ENCODE results near the gene SLC25A28. TPM values are rescaled to one million over a fixed set of nuclear protein-coding genes. Genes with fewer than 3 reads are reported as not detected.

Gene SLC25A28, protein sequence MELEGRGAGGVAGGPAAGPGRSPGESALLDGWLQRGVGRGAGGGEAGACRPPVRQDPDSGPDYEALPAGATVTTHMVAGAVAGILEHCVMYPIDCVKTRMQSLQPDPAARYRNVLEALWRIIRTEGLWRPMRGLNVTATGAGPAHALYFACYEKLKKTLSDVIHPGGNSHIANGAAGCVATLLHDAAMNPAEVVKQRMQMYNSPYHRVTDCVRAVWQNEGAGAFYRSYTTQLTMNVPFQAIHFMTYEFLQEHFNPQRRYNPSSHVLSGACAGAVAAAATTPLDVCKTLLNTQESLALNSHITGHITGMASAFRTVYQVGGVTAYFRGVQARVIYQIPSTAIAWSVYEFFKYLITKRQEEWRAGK
- 10 to 100 TPM; 15.3 to 22.1 TPM for total RNA-seq

DNA sequence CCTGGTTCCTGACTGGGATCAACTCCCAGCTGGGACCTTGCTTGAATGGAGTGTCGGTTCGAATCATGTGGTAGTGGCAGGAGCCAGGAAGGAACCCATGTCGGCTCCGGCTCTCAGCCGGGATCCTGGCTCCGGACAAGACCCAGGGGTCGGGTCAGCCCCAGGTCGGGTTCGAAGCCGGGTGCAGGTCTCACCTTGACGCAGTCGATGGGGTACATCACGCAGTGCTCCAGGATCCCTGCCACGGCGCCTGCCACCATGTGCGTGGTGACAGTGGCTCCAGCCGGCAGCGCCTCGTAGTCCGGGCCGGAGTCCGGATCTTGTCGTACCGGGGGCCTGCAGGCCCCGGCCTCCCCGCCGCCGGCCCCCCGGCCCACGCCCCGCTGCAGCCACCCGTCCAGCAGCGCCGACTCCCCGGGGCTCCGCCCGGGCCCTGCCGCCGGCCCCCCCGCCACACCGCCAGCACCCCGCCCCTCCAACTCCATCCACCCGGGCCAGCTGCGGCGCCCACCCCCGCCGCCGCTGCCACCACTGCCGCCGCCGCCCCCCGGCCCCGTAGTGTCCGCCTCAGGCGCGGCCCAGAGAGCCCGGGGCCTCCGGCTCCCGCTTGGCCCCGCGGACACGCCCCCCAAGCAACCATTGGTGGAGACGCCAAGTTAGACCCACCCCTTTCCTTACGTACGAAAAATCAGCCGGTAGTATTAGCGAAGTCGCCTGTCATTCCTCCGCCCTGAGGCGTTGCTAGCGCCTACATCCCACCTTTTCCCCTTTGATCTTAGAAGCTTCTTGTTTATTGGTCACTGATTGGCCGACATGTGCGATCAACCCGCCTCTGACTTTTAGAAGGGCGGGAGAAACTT lies at the start of gene SLC25A28:
SLC25A28 (minus strand) TSS at position 589 of the 860 bp plus-strand sequence; CDS start at position 485, 104 bp downstream.
- peak within 1 kb of the TSS; percentile 45 to 78 for H3K4me3 ChIP-seq
- TF ChIP-seq POLR2A (IDR thresholded peaks at IDR 0.05), result no peak
- TF ChIP-seq, protein P1, sequence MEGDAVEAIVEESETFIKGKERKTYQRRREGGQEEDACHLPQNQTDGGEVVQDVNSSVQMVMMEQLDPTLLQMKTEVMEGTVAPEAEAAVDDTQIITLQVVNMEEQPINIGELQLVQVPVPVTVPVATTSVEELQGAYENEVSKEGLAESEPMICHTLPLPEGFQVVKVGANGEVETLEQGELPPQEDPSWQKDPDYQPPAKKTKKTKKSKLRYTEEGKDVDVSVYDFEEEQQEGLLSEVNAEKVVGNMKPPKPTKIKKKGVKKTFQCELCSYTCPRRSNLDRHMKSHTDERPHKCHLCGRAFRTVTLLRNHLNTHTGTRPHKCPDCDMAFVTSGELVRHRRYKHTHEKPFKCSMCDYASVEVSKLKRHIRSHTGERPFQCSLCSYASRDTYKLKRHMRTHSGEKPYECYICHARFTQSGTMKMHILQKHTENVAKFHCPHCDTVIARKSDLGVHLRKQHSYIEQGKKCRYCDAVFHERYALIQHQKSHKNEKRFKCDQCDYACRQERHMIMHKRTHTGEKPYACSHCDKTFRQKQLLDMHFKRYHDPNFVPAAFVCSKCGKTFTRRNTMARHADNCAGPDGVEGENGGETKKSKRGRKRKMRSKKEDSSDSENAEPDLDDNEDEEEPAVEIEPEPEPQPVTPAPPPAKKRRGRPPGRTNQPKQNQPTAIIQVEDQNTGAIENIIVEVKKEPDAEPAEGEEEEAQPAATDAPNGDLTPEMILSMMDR (IDR thresholded peaks at IDR 0.05), result no peak
- DNase-seq, result peak; percentile 94 to 99 (median 96)

DNA sequence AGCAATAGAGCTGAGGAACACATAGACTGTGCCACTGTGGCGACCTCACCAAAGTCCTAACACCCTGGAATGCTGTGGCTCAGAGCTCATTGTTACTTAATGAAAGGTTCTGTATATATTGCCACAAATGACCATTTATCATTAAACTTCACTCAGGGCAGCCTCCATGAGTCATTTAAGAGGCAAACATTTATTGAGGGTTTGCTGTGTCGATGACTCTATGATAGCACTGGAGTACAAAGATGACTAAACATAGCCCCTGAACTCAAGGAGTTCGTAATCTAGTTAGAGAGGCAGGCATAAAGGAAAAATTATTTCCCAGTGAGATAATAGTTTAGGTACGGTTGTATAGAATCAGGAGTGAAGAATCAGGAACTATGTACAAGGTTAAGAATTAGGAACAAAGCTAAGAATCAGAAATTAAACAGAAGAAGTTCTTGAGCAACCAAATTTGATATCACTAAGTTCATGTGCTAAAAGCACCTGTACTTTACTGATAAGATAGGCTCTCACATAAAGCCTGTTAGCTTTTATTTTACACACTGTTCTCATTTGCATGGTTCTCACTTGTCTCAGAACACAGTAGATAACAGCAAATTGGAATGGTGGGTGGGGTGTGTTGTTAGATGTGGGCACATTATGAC lies 47.0 kb upstream of the SLC25A28 start:
- peak overlapping the region; percentile 36 to 71 (median 40) for H3K27ac ChIP-seq

More for the DNA sequence above, at the start of gene SLC25A28:
- H3K27ac ChIP-seq, result peak within 1 kb of the TSS; percentile 88 to 99 (median 97)
- H3K9me3 ChIP-seq, result no peaks in the 10 kb centered on the region
- ATAC-seq, result peak; percentile 91
- peaks cover 35% of the 10 kb centered on the region for H3K4me1 ChIP-seq
- intact Hi-C loops (cut with DNase I), result no loop called here
- no peaks in the 10 kb centered on the region for H3K36me3 ChIP-seq (replicated peaks in 1 of 2; ENCODE audit: insufficient read depth in 1 of 2, low read depth in 2 of 2)
- H3K27me3 ChIP-seq, result no peaks in the 10 kb centered on the region
- 0 to 1% methylated on average over 8 to 51 of the region's 75 CpGs for WGBS, 2 donors

DNA sequence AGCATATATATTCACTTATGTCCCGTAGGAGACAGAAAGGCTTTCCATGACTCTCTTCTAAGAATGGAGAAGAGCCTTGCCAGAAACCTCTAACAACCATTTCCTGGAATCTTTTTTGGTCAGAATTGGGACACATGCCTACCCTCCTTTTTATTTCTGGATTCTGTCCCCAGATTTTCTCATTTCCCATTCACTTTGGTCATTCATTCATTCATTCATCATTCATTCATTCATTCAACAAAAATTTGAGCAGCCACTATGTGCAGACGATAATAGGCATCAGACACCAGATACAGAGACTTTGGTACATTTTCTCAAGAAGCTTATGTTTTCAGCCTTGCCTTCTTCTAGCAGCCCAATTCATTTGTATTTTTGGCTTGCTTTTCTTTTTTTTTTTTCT lies 45.1 kb upstream of the SLC25A28 start:
- Histone ChIP-seq H3K4me1 (peaks cover 58% of the 10 kb centered on the region), H3K27me3 (no peaks in the 10 kb centered on the region), H3K36me3 (replicated peaks in 1 of 2; ENCODE audit: insufficient read depth in 1 of 2, low read depth in 2 of 2) (no peaks in the 10 kb centered on the region), H3K27ac (peak overlapping the region in 1 of 4 donors; percentile 71), H3K4me3 (no peak overlapping the region), H3K9me3 (no peaks in the 10 kb centered on the region)
- WGBS, 2 donors, result 96 to 100% methylated on average over 2 of the region's 2 CpGs
- ATAC-seq (no peak), DNase-seq (no peak)
- intact Hi-C loops (cut with DNase I), result no loop called here
- TF ChIP-seq, protein P1 (IDR thresholded peaks at IDR 0.05), result no peak
- no peak for TF ChIP-seq POLR2A (IDR thresholded peaks at IDR 0.05)

More for the DNA sequence above, 47.0 kb upstream of the SLC25A28 start:
- 41 to 46% methylated on average over 4 of the region's 4 CpGs for WGBS, 2 donors
- intact Hi-C loops (cut with DNase I), result no loop called here
- Histone ChIP-seq H3K27me3 (no peaks in the 10 kb centered on the region), H3K4me1 (peaks cover 40% of the 10 kb centered on the region), H3K9me3 (no peaks in the 10 kb centered on the region), H3K4me3 (no peak overlapping the region), H3K36me3 (replicated peaks in 1 of 2; ENCODE audit: insufficient read depth in 1 of 2, low read depth in 2 of 2) (peaks cover 0 to 2% of the 10 kb centered on the region in 2 donors)
- ATAC-seq (peak; percentile 65), DNase-seq (peak in 2 of 4 donors; percentile 16 to 20)
- TF ChIP-seq, protein P1 (IDR thresholded peaks at IDR 0.05), result no peak
- TF ChIP-seq POLR2A (IDR thresholded peaks at IDR 0.05), result no peak

DNA sequence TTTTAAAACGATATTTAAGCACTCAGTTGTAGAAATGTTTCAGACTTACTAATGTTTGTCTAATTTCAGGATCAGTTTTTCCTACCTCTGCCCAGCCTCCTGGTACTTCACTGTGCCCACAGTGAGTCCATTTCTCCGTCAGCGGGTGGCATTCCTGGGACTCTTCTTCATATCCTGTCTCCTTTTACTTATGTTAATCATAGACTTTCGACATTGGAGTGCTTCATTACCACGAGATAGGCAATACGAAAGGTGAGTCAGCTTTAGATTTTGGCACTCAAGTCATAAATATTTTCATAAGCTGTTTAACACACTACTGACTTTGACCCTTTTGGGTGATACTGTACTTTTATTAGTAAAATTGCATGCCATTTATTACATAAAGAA lies 41.1 kb upstream of the SLC25A28 start:
- ATAC-seq (no peak), DNase-seq (no peak)
- 39 to 49% methylated on average over 6 of the region's 6 CpGs for WGBS, 2 donors
- H3K9me3 ChIP-seq, result no peaks in the 10 kb centered on the region
- H3K36me3 ChIP-seq (replicated peaks in 1 of 2; ENCODE audit: insufficient read depth in 1 of 2, low read depth in 2 of 2), result no peaks in the 10 kb centered on the region
- H3K27ac ChIP-seq, result peak overlapping the region; percentile 6 to 74 (median 46)
- H3K4me1 ChIP-seq, result peaks cover 53% of the 10 kb centered on the region
- no peaks in the 10 kb centered on the region for H3K27me3 ChIP-seq
- TF ChIP-seq, protein P1 (IDR thresholded peaks at IDR 0.05), result no peak
- TF ChIP-seq POLR2A (IDR thresholded peaks at IDR 0.05), result no peak
- H3K4me3 ChIP-seq, result no peak overlapping the region
- intact Hi-C loops (cut with DNase I), result no loop called here
